COLO668 (cell line): ENCODE data around the gene PRKACA.

Experiments
- DNase-seq: peaks from one replicate; lab custom pipeline; 2025; ENCODE audit not compliant: unreplicated experiment; lab: John Stamatoyannopoulos, UW

Gene PRKACA

GRCh38 chr19:14117668-14118164 lies at the start of gene PRKACA:
TSS of gene PRKACA (minus strand) at chr19:14117762. CDS start at chr19:14117547, 215 bp downstream.
- peak; percentile 99 for DNase-seq

GRCh38 chr19:14166999-14167575 lies 49.5 kb upstream of the PRKACA start:
- no peak for DNase-seq

GRCh38 chr19:14165990-14166830 lies 48.6 kb upstream of the PRKACA start:
- no peak for DNase-seq

GRCh38 chr19:14164724-14165493 lies 47.3 kb upstream of the PRKACA start:
- no peak for DNase-seq

- no peak for DNase-seq
Observed at GRCh38 chr19:14164082-14164481, 46.5 kb upstream of the PRKACA start.

- no peak for DNase-seq
Observed at GRCh38 chr19:14162871-14163297, 45.3 kb upstream of the PRKACA start.

- no peak for DNase-seq
Observed at GRCh38 chr19:14161305-14161704, 43.7 kb upstream of the PRKACA start.

GRCh38 chr19:14160017-14160703 lies 42.6 kb upstream of the PRKACA start:
- DNase-seq = no peak

- no peak for DNase-seq
Observed at GRCh38 chr19:14159059-14159458, 41.5 kb upstream of the PRKACA start.

- no peak for DNase-seq
Observed at GRCh38 chr19:14158276-14159023, 40.9 kb upstream of the PRKACA start.

GRCh38 chr19:14156971-14157717 lies 39.6 kb upstream of the PRKACA start:
- no peak for DNase-seq

GRCh38 chr19:14156122-14156521 lies 38.6 kb upstream of the PRKACA start:
- no peak for DNase-seq

- no peak for DNase-seq
Observed at GRCh38 chr19:14155371-14155770, 37.8 kb upstream of the PRKACA start.

GRCh38 chr19:14152713-14153112 lies 35.2 kb upstream of the PRKACA start:
- no peak for DNase-seq

- no peak for DNase-seq
Observed at GRCh38 chr19:14150770-14151661, 33.5 kb upstream of the PRKACA start.

GRCh38 chr19:14150041-14150769 lies 32.6 kb upstream of the PRKACA start:
- DNase-seq = no peak

GRCh38 chr19:14149509-14149994 lies 32.0 kb upstream of the PRKACA start:
- no peak for DNase-seq
